NOMO-1 (cell line): ENCODE measurements around the gene NEURL3.
A peak's percentile ranks its signal among the peaks of the same experiment; 100 is the strongest.
"Not testable (repeated sequence)": the region's sequence is repeated elsewhere in the genome, so short reads cannot be mapped to it uniquely, and the experiment has no call there.

Experiments
- DNase-seq, 2 experiments: peaks; one replicate each; lab custom pipeline; 2025; ENCODE audit not compliant: unreplicated experiment in 2 of 2; lab: John Stamatoyannopoulos, UW

The NEURL3 gene

DNA sequence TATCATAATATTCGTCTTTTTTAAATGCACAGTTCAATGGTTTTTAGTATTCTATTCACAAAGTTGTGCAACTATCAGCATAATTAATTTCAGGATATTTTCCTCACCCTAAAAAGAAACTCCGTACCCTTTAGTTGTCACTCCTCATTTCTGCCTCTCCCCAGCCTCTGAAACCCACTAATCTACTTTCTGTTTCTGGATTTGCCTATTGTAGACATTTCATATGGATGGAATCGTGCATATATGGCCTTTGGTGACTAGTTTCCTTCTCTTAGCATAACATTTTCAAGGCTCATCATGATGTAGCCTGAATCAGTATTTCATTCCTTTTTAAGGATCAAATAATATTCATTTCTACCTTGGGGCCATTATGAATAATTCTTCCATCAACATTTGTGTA, 18.5 kb downstream of the NEURL3 start:
- no peak for DNase-seq

DNA sequence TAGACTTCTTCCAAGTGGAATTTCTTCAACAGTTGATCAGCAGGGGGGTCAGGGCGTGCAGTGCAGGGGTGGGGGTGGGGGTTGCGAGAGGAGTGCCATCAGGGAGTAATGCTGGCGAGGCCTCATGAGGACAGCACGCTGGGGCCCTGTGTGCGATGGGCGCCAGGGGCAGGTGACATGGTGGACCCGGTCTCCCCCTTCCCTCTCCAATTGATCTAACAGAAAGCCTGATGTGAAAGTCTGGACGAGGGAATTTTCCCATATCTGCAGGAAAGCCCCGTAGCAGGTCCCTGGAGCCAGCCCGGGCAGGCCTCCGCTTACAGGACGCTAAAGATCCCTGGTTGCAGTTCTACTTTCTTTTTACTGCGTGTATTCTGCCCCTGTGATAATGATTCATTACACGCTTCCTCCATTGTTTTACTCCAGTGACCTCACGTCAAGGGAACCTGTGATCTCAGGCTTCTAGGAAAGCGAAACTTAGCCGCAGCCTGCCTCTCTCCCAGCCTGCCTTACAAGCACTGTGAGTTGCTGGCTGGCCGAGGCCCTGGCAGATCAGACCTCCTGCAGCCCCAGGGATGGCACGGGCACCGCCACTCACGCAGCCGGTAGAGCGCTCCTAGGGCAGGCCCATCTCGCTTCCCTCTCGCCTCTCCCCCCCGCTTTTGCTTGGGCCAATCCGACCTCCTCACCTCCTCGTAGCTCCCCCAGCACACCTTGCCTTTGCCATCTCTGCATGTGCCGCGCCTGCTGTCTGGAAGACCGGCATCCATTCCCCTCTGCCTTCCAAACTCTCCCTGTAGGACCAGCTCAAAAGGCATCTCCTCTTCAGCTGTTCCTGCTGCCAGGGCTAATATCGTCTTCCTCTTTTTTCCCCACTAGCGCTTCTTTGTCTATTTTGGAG, 19.2 kb downstream of the NEURL3 start:
- peak; percentile 41 to 78 for DNase-seq

DNA sequence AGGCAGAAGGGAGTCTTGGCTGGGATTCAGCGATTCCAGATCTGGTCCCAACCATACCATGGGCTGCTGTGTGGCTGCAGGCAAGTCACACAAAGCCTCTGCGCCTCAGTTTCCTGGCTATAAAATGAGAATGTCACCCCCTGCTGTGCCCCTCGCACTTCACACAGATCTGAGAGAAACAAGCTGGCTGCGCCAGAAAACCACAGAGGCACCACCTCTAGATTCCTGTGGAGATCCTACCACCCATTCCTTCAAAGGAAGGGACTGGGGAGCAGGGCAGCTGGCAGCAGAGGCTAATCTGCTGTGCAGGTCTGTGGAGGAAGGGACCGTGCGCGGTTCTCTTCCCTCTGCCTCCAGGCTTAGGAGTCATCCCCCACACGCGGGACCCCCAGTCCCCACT, 19.8 kb downstream of the NEURL3 start:
- DNase-seq = no peak

DNA sequence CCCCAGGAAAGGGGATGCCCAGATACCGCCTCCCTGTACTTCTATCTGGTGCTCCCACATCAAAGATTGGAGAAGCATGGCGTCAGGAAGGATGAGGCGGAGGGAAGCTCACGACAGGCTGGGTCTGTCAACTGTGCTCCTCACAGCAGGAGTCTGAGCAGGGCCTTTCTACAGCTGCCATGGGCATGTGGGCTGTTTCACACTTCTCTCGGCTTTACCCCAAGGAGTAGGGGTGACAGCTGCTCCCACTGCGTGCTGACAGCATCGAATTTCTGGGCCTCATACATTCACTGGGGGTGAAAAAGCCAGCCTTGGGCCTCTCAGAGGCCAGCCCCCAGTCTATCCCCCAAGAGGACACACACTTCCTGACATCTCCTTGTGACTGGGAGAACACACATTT, 21.1 kb downstream of the NEURL3 start:
- no peak for DNase-seq

DNA sequence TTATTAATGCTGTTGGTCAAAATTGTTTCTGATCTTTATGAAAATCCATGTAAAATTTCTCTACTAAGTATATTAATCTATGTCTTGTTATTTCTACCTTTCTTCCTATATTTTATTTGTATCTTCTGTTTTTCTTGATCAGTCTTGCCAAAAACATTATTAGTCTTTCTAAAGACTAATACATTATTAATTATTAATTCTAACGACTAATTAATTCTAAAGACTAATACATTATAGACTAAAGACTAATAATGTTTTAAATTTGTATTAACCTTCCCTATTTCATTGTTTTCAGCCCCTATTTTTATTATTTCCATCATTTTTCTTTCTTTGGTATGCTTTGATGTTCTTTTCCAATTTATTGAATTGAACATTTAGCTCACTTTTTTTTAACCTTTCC, 27.7 kb downstream of the NEURL3 start:
- no peak for DNase-seq

DNA sequence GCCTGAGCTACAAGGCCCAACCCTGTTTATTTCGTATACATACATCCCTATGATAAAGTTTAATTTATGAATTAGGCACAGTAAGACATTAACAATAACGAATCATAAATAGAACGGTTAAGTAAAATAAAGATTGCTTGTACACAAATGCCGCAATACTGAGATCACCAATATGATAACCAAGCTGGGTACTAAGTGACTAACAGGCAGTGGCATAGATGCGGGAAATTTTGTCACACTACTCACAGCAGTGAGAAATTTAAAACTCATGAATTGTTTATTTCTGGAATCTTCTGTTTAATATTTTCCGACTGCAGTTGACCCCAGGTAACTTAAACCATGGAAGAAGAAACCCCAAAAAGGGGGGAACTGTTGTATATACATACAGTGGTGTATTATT, 33.4 kb downstream of the NEURL3 start:
- no peak for DNase-seq

DNA sequence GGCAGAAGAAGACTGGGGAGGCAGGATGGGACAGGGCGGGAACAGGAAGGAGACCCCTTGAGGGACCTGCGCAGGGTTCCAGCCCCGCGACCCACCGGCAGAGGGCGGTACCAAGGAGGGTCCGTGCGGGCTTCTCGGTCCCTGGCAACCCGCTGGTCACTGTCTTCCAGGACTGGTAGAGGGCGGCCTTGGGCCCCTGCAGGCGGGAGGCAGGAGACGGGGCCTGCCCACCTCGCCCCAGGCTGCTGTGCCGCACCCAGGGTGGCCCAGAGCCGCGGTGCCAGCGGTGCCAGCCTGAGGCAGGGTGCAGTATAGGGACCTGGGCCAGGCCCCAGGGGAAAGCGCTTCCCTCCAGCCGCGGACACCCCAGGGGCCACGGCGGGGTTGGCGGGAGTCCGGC, 34.5 kb downstream of the NEURL3 start:
- peak; percentile 5 to 11 for DNase-seq

DNA sequence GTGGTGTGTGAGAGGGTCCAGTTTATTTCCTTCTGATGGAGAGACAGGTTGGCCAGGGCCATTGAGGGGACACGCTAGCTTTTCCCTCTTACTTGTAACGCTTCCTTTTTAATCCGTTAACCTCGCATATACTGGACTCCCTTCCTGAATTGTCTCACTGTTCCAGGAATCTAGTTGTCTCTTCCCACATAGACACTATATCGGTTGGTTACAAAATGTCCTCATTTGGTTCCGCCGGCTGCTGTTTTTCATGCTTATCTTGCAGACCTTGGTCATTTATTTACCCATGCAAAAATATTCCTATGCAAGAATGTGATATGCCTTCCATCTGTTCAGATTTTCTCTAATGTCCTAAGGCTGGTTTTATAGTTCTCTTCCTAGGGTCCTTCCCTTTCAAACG, 35.0 kb downstream of the NEURL3 start:
- DNase-seq = no peak

- DNase-seq = no peak
Measured at GRCh38 chr2:96468904-96469303, 36.3 kb downstream of the NEURL3 start.

- no peak for DNase-seq
Measured at GRCh38 chr2:96464651-96465050, 40.5 kb downstream of the NEURL3 start.

- no peak for DNase-seq
Measured at GRCh38 chr2:96464061-96464460, 41.1 kb downstream of the NEURL3 start.

DNA sequence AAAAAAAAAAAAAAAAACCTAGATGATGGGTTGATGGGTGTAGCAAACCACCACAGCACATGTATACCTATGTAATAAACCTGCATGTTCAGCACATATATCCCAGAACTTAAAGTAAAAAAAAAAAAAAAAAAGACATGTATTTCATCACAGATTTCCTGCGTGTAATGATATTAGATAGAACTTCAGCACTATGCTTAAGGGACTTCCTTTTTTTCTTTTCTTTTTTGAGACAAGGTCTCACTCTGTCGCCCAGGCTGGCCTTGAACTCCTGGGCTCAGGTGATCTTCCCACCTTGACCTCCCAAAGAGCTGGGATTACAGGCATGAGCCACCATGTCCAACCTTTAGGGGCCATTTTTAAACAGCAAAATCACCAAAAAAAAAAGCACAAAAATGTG, 42.0 kb downstream of the NEURL3 start:
- peak; percentile 1 to 42 for DNase-seq

GRCh38 chr2:96461616-96462015, 43.5 kb downstream of the NEURL3 start:
- not testable (repeated sequence) for DNase-seq

DNA sequence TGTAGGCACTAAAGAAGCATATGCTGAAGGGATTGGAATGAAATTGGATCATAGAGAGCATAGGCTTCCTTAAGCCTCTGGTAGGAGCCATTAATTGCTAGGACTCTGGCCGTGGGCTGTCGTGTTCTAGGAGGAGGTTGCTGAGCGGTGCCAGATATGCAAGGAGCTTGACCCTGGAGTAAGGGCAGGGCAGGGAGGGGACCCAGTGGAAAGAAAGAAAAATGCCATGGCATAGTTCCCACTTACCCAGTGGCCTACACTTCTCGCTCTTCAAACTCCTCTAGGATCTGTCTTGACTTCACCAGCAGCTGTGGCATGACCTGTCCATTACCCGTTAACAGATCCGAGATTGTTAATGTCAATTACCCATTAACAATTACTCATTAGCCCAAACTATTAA, 53.1 kb downstream of the NEURL3 start:
- DNase-seq = no peak

GRCh38 chr2:96449637-96450036, 55.5 kb downstream of the NEURL3 start:
- no peak for DNase-seq

DNA sequence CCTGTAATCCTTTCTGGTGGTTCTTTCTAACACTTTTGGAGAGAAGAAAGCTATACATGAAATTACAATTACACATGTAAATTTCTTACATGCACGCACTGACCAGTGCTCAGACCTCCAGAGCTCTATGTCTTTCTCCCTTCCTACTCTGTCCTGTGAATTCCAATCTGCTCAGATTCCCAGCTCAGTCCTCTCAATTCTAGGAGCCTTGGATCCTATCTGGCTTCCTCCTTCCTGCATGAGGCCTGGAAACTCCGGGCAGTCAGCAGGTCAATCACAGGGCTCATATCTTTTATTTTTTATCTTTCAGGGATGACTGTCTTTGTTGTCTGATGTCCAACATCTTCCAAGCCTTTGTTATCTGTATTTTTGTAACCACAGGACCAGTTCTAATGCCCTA, 56.0 kb downstream of the NEURL3 start:
- DNase-seq = no peak

DNA sequence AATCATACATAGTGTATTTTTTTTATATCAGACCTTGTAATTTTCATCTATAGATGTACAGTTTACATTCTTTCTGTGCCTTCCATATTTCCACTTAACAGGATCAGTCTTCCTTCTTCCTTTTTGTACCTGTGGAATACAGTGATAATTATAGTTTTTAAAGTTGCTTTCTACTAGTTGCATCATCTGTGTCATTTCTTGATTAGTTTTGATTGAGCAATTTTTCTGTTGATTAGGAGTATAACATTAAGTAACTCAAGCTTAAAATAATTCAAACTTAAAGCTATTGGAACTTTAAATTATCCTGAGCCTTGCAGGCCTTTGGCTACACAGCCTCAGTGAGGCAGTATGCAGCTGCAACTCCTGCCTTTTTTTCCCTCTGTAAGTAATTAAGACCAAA, 57.4 kb downstream of the NEURL3 start:
- DNase-seq = no peak
